AG20443 (cell line): Measurements from ENCODE around the gene MYOZ1.
"Not testable (repeated sequence)": the region's sequence is repeated elsewhere in the genome, so short reads cannot be mapped to it uniquely, and the experiment has no call there.

Experiments
- DNase-seq: peaks from one replicate; pipeline ENCODE4 v3.0.0; 2012; ENCODE audit warnings: low spot score, mixed read lengths

Gene MYOZ1

DNA sequence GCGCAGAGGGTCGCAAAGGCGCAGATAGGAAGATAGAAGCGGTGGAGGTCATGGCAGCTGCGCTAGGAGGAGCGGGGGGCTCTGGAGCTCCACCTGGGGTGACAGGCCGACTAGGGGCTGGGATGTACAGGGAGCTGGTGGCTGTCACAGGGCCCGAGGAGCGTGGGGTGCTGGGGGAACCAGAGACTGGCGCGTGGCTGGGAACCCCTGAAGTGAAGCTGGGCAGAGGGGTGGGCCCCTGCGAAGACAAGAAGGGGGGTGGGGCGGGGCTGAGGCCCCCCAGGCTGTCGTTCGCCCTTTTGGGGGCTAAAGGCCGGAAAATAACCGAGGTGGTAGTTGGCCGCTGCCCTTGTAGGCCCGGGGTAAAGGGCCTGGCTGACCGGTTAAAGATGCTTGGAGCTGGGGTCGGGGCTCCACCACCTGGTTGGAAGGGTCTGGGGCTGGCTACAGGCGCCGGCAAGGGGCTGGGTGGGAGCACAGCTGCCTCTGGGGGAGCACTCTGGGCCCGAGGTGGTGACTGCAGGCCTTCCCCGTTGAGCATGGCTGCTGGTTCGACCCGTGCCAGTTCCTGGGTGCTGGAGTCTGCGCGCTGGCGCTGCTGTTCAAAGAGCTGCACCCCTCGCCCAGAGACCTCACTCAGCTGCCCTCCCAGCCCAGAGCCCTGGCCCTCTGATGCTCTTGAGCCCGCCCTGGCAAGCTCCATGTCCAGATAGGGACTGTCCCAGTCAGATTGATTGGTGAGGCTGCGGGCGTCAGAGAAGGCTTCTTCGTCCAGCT lies 6.8 kb upstream of the MYOZ1 start:
- DNase-seq = no peak

GRCh38 chr10:73647211-73647874 lies 6.1 kb upstream of the MYOZ1 start:
- DNase-seq = peak; percentile 81

- no peak for DNase-seq
These were observed 5.3 kb upstream of the MYOZ1 start for GRCh38 chr10:73646598-73647041.

- no peak for DNase-seq
These were observed 4.0 kb upstream of the MYOZ1 start for GRCh38 chr10:73645251-73645650.

DNA sequence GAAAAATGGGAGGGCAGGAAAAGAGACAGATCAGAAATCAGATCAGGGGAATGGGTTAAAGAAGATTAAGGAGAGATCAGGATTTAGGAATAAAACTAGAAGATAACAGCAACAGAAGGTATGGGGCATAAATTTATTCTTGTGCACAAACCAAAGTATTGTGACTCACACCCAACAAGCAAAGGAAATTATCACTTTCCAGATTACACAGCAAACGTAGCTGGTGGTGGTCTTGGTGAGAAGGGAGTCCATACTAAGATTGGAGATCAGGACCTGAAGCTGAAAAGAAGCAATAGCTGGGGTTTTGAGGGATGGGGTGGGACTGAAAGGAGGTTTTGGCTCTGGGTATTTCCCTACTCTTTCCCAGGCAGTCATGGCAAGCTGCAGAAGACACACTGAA lies 3.5 kb upstream of the MYOZ1 start:
- no peak for DNase-seq

- DNase-seq = peak; percentile 81
These were observed 2.9 kb upstream of the MYOZ1 start for GRCh38 chr10:73644015-73644743.

GRCh38 chr10:73643362-73643761 lies 2.1 kb upstream of the MYOZ1 start:
- no peak for DNase-seq

GRCh38 chr10:73639286-73639685 lies 2.0 kb downstream of the MYOZ1 start:
- DNase-seq = no peak

- DNase-seq = peak; percentile 6
These were observed 5.5 kb downstream of the MYOZ1 start for GRCh38 chr10:73635781-73636180.

- DNase-seq = no peak
These were observed 6.9 kb downstream of the MYOZ1 start for GRCh38 chr10:73634421-73634820.

DNA sequence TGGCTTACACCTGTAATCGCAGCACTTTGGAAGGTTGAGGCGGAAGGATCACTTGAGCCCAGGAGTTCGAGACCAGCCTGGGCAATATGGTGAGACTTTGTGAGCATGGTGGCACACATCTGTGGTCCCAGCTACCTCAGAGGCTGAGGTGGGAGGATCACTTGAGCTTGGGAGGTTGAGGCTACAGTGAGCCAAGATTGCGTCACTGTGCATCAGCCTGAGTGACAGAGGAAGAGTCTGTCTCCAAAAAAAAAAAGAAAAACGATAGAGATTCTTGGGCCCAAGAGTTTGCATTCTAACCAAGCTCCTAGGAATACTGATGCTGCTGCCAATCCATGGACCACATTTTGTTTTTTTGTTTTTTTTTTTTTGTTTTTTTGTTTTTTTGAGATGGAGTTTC lies 12.1 kb downstream of the MYOZ1 start:
- no peak for DNase-seq

DNA sequence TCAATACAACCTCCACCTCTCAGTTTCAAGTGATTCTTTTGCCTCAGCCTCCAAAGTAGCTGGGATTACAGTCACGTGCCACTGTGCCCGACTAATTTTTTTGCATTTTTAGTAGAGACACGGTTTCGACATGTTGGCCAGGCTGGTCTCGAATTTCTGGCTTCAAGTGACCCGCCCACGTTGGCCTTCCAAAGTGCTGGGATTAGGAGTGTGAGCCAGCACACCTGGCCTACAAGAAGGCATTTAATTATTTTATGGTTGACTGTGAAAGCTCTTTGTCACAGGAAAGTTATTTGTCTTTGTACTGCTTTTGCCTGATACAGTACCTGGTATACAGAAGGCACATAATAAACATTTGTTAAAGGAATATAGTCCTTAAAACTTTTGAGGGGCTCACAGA lies 12.9 kb downstream of the MYOZ1 start:
- no peak for DNase-seq

GRCh38 chr10:73627300-73627699 lies 14.0 kb downstream of the MYOZ1 start:
- DNase-seq = no peak

DNA sequence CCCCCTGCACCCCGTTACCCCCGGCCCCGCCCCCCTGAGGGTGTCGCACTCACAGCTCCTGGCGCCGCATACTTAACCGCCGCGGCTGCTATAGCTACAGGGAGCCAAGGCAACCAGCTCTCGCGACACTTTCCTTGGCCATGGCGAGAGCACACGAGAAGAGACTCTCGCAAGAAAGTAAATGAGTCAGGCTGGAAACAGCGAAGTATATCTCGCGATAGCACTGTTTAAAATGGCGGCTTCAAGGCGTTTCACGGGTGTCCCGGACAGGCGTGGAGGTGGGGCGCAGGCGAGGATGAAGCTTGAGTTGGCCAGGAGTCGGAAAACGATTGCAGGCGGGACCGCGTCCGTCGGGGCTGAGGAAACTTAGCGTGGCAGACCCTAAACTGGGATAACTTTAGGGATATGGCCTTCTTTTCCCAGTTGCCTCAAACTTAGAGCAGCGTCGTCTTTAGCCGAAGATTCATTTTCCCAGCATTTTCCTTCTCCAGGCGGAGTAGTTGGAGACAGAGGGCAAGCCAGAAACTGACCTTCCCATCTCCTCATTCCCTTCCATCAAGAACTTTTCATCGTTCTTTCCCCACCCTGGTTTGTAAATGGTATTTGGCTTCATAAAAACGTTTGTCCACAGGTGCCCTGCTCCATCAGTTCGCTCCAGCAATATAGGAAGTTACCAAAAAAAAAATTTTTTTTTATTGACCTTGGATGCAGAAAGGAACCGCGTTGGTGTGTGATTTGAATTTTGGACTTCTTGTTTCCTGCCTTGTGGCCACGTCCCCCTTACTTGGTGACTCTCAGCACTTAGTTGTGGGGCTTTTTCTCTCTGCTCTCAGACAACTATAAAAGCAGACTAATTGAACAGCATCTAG lies 15.2 kb downstream of the MYOZ1 start:
- DNase-seq = peak; percentile 97

DNA sequence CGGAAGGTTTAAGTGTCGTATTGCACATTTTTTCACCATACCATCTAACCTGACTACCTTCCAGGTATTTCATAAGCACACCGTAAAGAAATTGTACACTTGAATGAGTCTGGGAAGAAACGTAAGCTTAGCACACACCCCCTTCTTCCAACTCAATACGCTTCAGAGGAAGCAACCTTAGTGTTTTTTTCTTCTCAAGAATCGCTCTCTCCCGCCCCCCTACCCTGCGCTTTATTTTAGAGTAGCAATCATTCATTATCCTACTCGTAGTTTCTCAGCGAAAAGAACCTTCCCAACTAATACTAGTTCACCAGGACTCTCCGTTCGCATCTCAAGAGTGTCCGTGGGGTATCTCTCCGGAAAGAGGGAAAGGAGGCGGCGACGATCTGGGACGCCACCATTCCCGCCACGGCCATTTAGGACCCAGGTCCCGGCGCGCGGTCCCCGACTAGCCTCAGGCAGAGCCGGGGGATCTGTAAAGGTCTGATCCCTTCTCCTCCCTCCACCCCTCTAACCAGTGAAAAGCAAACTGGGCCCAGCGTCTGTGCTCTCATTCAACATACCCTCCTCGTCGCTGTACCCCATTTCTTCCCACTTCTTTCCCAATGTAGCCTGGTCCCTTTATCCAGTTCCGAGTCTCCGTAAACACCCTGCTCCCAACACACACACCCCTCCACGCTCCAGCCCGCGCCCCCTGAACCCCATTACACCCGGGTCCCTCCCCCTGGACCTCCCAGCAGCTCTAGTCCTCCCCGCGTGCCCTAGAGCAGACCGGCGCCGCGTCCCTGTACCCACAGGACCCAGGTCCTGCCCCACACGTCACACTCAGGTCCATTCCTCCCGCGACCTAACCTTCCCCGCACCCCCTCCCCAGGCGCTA lies 16.0 kb downstream of the MYOZ1 start:
- peak; percentile 56 for DNase-seq

DNA sequence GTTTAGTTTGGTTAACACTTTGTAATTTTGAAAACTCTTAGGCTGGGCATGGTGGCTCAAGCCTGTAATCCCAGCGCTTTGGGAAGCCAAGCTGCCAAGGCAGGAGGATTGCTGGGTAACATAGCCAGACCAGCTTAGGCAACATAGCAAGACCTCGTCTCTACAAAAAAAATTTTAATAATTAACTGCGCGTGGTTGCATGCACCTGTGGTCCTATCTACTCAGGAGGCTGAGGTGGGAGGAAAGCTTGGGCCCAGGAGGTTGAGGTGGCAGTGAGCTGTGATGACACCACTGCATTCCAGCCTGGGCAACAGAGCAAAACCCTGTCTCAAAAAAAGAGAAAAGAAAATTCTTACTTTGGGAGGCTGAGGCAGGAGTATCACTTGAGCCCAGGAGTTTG lies 18.2 kb downstream of the MYOZ1 start:
- DNase-seq = no peak

DNA sequence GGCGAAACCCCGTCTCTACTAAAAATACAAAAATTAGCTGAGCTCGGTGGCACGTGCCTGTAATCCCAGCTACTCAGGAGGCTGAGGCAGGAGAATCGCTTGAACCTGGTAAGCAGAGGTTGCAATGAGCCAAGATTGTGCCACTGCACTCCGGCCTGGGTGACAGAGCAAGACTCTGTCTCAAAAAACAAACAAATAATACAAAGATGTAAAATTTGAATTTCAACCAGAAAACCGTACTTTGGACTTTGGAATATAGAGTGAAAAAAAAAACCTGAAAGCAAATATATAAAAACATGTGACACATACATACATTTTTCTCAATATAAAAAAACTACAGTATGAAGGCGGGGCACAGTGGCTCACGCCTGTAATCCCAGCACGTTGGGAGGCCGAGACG lies 20.3 kb downstream of the MYOZ1 start:
- DNase-seq = not testable (repeated sequence)

DNA sequence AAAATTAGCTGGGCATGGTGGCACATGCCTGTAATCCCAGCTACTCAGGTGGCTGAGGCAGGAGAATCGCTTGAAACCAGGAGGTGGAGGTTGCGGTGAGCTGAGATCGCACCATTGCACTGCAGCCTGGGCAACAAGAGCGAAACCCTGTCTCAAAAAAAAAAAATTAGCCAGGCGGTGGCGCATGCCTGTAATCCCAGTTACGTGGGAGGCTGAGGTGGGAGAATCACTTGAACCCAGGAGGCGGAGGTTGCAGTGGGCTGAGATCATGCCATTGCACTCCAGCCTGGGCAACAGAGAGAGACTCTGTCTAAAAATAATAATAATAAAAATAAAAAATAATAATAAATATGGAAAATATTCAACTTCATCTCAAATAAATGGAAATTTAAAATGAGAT lies 24.1 kb downstream of the MYOZ1 start:
- not testable (repeated sequence) for DNase-seq

DNA sequence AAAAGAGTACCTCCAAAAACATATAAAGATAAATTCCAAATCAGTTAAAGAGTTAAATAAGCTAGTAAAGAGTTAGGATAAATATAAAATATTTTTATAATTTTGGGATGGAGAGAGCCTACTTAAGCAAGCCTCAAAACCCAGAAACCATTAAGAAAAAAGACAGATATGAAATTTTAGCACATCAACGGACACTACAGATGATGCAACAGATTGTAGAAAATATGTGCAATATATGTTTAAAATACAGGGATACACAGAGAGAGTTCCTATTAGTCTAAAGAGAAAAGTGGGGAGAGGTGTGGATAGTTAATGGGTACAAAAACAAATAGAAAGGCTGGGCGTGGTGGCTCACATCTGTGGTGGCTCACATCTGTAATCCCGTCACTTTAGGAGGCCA lies 26.6 kb downstream of the MYOZ1 start:
- DNase-seq = no peak

GRCh38 chr10:73609116-73609515 lies 32.2 kb downstream of the MYOZ1 start:
- no peak for DNase-seq

DNA sequence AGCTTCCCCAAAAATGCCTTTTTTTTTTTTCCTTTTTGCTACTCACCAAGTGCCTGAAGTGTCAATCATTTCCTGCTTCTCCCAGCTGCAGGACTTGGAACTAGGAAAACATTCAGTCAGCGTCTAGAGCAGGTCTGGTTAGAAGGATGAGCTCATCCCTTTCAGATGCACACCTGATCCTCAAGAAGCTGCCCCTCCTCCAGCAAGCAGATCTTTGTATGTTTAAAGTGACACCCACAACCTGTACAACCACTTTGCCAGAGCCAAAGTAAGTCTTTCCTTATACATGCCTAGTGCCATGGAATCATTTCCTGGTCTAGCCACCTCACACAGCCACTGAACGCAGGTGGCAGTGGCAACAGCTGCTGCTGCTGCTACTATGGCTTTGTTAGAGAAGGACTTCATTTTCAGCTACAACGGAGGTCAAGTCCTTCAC lies 39.8 kb downstream of the MYOZ1 start:
- DNase-seq = no peak
